Measurements from ENCODE around the gene MRPL12.

- TF ChIP-seq CTCF (IDR thresholded peaks at IDR 0.05) = no peak
- no peak for TF ChIP-seq EZH2phosphoT487 (IDR thresholded peaks at IDR 0.05)
Observed at GRCh38 chr17:81707725-81708646, 4.8 kb downstream of the MRPL12 start.

All from neural progenitor cell (in vitro differentiated cells).